Mononuclear cell (primary cell): Measurements from ENCODE around the gene TRPV2. TPM values are rescaled to one million over a fixed set of nuclear protein-coding genes. Genes with fewer than 3 reads are reported as not detected.
"Not testable (repeated sequence)": the region's sequence is repeated elsewhere in the genome, so short reads cannot be mapped to it uniquely, and the experiment has no call there.

ENCODE experiments used
- H3K27me3 ChIP-seq: 2 replicates; pipeline ENCODE4 v1.6.0; 2011; ENCODE audit warnings: low read length, control low read depth; ENCODE audit not compliant: insufficient read depth
- H3K4me1 ChIP-seq: 2 replicates; pipeline ENCODE4 v1.5.1; 2011; ENCODE audit warnings: mild to moderate bottlenecking, low read length, control low read depth; ENCODE audit not compliant: insufficient read depth
- H3K4me3 ChIP-seq: 2 replicates; pipeline ENCODE4 v1.5.1; 2011; ENCODE audit warnings: mild to moderate bottlenecking, low read length, moderate library complexity
- H3K9me3 ChIP-seq: 2 replicates; pipeline ENCODE4 v1.5.1; 2011; ENCODE audit warnings: low read depth, mild to moderate bottlenecking, control low read depth, low read length
- total RNA-seq: library from RNA; depleted of rRNA; stranded (reverse); fragments of >200 nt; gene quantifications from one replicate; pipeline ENCODE4 v1.2.3, GENCODE V29; 2012

TRPV2 gene
- total RNA-seq, 1 donor, result 23.1 TPM

DNA sequence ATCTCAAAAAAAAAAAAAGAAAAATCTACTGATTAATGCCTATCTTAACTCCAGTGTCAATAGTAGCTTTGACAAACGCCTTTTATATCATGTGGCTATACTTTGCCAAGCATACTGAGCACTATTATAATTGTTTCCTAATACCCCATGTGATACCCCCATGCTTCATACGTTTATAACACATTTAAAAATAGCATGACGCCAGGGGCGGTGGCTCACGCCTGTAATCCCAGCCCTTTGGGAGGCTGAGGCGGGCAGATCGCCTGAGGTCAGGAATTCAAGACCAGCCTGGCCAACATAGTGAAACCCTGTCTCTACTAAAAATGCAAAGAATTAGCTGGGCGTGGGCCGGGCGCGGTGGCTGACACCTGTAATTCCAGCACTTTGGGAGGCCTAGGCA, 22.9 kb upstream of the TRPV2 start:
- not testable (repeated sequence) for H3K9me3 ChIP-seq, H3K4me1 ChIP-seq, H3K4me3 ChIP-seq, H3K27me3 ChIP-seq

DNA sequence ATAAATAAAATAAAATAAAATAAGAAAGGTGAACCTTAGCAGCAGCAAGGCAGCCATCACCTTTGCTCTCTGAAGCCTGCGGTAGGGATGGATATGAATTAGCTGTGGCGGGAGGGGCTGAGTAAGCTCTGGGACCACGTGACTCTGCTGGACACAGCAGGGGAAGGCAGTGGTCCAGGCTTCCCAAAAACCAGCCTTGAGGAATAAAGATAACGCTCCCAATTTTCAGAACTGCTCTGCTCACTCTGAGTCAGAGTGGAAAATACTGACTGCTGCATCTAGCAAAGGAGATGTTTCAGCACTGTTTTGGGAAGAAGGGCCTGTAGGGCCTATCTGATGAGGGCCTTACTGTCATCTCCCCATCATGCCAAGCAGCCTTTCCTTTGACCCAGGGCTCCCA, 19.5 kb upstream of the TRPV2 start:
- H3K9me3 ChIP-seq, H3K4me1 ChIP-seq, H3K27me3 ChIP-seq, H3K4me3 ChIP-seq: not testable (repeated sequence)

DNA sequence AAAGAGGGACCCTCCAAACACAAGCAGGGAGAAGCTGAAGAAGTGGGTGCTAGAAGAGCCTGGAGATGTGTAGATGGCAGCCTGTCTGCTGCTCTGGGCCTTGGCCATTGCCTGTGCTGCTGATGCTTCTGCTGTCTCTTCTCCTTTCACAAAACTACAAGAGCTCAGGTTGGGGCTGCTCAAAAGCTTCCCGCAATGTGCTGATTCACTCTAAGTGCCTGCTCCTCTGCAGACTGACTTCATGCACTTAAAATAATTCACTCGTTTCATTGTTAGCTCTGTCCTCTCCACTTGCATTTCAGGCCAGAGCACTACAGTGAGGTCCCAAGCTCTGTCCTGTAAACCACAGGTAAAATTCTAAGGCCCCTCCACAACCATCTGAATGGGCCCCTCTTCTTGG, 18.7 kb upstream of the TRPV2 start:
- H3K4me1 ChIP-seq, H3K27me3 ChIP-seq, H3K9me3 ChIP-seq, H3K4me3 ChIP-seq: not testable (repeated sequence)

DNA sequence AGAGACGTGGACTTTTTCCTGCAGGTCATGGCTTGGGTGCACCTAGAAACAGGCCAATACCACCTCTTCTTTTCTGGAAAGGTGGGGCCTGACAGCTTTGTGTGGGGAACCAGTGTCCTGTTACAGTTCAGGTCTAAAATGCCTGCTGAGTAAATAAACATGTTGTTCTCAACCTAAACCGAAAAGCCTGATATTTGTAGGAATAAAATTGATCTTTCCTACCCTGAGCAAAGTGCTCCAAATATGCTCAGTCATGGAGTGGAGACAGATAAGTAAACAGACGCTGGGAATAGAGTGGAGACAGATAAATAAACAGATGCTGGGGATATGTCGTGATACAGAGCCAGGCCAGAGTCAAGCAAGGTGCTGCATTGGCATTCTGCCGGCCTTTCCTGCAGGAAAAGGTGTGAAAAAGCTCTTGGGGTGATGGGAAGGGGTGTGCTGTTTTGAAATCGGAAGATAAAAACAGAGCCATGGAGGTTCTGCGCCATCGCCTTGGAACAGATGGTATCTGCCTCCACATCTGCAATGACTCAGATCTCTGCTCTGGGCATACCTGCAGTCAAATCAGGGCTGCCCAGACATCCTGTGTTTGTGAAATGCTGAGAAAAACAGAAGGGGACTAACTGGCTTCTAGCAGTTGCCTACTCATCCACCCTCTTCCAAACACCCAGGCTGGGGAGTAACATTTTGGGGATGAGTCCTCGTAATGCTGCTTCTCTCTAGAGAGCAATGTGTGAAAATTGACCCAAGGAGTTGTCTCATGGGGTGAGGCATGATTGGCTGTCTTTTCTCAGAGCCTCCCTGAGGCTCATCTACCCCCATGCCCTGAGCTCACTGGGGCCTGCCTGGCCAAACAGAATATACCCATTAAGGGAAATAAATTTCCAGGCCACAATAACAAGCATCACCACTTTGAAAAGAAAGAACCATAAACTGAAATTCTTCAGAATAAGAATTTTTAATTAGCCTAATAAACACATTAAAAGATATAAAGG, 16.8 kb upstream of the TRPV2 start:
- Histone ChIP-seq H3K9me3 (no peaks in the 10 kb centered on the region), H3K4me1 (peaks cover 4% of the 10 kb centered on the region), H3K4me3 (no peak overlapping the region), H3K27me3 (no peaks in the 10 kb centered on the region)

DNA sequence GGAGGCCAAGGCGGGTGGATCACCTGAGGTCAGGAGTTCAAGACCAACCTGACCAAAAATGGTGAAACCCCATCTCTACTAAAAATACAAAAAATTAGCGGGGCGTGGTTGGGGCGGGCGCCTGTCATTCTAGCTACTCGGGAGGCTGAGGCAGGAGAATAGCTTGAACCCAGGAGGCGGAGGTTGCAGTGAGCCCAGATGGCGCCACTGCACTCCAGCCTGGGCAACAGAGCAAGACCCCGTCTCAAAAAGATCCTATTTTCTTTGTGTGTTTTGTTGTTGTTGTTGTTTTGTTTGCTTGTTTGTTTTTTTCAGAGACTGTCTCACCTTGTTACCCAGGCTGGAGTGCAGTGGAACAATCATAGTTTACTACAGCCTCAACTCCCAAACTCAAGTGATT, 11.5 kb upstream of the TRPV2 start:
- not testable (repeated sequence) for H3K9me3 ChIP-seq, H3K4me3 ChIP-seq, H3K27me3 ChIP-seq
- peaks cover 15% of the 10 kb centered on the region for H3K4me1 ChIP-seq

DNA sequence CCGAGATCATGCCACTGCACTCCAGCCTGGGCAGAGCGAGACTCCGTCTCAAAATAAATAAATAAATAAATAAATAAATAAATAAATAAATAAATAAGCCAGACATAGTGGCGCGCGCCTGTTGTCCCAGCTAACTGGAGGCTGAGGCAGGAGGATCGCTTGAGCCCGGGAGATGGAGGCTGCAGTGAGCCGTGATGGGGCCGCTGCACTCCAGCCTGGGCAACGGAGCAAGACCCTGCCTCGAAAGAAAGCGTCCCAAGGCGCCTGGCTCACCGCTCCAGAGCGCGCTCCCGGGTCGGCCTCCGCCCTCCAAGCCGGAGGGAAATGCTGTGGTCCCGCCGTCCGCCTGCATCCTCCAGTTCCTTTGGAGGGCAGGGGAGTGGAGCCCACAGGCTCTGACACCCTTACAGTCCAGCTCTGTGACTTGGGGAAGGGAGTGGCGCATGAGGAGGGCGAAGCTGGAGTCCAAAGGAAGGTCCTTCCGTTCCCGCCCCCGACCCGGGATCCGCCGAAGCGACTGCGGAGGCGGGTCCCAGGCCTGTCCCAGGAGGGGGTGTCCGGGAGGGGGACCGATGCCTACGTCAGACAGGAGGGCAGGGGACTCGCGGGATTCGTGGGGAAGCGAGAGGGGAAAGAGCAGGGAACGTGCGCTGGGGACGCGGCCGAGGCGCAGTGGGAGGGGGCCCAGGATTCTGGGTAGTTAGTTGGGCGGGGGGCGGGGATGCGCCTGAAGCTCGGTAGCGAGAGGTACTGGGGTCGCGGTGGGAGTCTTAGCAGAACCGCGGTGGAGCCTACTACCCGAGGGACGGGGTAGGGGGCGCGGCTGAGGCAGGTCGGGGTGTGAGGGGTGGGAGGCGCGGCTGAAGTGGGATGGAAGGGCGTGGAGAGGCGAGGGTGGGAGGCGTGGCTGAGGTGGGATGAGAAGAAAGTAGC, 8.4 kb upstream of the TRPV2 start:
- peaks cover 15% of the 10 kb centered on the region for H3K4me1 ChIP-seq

DNA sequence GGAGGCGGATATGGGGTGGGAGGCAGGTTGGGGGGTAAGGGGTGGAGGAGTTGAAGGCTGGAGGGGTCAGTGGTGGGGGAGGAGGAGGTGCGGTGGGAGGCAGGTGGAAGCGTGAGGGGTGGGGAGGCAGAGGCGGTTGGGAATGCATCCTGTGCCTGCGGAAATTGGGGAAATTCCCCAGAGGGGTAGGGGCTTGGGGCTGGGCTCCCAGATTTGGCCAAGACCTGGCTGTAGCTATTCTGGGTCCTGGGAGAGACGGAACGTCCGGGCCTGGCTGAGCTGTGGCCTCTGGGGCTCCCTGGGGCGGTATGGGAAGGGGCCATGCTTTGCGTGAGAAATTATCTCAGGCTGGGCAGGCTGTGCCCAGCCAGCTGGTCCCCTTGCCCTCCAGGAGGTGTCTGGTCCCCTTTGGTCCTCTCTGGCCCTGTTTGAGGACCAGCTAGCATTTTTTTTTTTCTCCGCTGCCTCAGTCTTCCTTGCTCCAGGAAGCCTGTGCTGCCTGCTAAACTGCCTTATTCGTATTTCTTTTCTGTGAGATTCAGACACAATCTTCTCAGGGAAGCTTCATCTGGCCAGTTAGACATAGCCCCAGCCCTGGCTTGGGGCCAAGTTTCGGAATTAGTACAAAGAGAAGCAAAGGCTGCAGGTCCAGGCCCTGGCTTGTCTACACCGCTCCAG, 7.3 kb upstream of the TRPV2 start:
- H3K9me3 ChIP-seq, result no peaks in the 10 kb centered on the region

More for the DNA sequence above, 8.4 kb upstream of the TRPV2 start:
- Histone ChIP-seq H3K27me3 (no peaks in the 10 kb centered on the region), H3K4me3 (peak overlapping the region; percentile 15), H3K9me3 (no peaks in the 10 kb centered on the region)

DNA sequence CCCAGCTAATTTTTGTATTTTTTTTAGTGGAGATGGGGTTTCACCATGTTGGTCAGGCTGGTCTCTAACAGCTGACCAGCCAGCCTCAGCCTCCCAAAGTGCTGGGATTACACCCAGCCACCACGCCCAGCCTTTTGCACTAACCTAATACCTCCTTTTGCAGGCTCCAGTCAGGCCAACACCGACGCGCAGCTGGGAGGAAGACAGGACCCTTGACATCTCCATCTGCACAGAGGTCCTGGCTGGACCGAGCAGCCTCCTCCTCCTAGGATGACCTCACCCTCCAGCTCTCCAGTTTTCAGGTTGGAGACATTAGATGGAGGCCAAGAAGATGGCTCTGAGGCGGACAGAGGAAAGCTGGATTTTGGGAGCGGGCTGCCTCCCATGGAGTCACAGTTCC, 2.0 kb downstream of the TRPV2 start:
- Histone ChIP-seq H3K4me1 (peaks cover 53% of the 10 kb centered on the region), H3K4me3 (no peak overlapping the region)

More for the DNA sequence above, 7.3 kb upstream of the TRPV2 start:
- Histone ChIP-seq H3K27me3 (no peaks in the 10 kb centered on the region), H3K4me1 (peaks cover 15% of the 10 kb centered on the region), H3K4me3 (no peak overlapping the region)

DNA sequence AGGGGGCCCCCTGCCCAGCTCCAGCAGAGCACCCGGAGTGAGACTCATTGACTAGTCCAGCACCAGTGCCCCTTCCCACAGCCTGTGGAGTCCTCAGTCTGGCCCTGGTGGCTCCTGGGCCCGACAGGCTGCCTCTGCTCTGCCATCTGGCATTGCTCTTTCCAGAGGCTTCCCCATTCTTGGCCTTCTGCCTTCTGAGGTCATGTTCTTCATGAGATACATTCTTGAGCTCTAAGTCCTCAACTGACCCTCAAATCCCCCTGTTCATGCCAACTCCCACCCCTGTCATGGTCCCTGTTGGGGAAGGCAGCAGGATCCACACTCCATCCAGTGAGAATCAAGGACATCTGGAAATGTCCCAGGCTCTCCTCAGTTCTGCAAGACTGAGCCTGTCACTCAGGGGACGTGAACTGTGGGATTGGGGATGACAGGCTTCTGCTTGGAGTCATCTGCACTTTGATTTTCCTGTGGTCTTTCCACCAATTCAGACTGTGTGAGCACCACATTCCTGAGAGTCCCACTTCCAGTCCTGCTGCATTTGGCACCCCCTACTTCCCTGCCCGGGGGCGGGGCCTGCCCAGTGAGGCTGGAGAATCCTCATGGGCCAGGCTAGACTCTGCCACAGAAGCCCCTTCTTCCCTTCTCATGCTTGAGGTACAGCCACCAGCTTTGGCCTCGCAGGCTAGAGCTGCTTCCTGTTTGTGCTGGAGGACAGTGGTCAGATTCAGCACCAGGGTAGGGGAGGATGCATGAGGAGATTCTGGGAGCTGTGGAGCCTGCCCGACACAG, 2.7 kb downstream of the TRPV2 start:
- Histone ChIP-seq H3K4me3 (no peak overlapping the region), H3K4me1 (peaks cover 53% of the 10 kb centered on the region), H3K27me3 (no peaks in the 10 kb centered on the region), H3K9me3 (no peaks in the 10 kb centered on the region)

More for the DNA sequence above, 2.0 kb downstream of the TRPV2 start:
- Histone ChIP-seq H3K9me3 (no peaks in the 10 kb centered on the region), H3K27me3 (no peaks in the 10 kb centered on the region)

DNA sequence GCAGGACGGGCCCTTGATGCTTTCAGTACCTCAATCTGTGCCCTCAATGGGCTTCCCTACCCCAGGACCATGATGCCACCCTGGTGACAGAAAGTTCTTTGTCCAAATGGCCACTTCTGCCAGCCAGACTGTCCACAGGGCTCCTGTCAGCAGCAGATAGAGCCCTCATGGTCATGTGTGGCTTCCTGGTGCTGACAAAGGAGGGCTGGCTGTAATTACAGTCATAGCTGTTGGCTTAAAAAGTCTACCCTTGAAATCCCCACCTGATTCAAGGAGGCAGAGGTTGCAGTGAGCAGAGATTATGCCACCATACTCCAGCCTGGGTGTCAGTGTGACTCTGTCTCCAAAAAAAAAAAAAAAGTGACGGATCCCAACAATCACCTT, 3.3 kb downstream of the TRPV2 start:
- Histone ChIP-seq H3K4me1 (peaks cover 53% of the 10 kb centered on the region), H3K4me3 (no peak overlapping the region), H3K27me3 (no peaks in the 10 kb centered on the region)

DNA sequence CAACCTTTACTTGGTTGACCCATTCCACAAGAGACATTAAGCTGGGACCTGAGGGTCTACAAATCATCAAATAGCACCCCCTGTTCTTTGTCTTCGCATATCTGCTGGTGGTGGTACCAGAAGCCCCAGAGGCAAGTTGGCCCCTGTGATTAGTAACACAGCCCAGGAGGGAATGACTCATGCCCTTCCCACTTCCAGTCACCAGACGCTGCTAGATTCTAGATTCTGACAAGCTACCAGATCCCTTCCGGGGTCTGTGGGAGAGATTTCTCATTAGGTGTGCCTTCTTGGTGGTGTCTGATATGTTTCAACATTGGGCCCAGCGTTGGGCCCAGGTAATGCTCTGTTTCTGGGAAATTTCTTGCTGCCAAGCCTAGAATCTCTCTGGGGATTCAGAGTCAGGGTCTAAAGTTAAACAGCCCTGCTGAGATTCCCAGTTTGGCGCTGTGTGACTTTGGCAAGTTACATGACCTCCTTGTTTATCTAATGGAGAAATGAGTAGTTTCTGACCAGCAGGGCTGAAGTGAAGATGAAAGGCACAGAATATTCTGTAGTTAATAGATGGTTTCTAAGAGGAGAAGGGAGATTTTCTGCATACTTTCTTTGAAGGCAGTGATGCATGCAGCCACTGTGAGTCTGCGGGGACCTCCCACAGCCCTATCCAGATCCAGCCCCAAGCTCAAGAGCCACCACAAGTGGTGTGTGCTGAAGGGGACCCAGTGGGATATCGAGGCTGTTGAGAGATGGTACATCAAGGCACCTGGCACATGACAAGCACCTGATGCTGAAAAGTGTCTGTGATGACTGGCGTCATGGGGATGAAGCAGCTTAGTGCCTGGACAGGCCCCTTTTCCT, 3.9 kb downstream of the TRPV2 start:
- peaks cover 53% of the 10 kb centered on the region for H3K4me1 ChIP-seq
- no peaks in the 10 kb centered on the region for H3K27me3 ChIP-seq
- H3K9me3 ChIP-seq, result no peaks in the 10 kb centered on the region
- no peak overlapping the region for H3K4me3 ChIP-seq

More for the DNA sequence above, 3.3 kb downstream of the TRPV2 start:
- no peaks in the 10 kb centered on the region for H3K9me3 ChIP-seq

DNA sequence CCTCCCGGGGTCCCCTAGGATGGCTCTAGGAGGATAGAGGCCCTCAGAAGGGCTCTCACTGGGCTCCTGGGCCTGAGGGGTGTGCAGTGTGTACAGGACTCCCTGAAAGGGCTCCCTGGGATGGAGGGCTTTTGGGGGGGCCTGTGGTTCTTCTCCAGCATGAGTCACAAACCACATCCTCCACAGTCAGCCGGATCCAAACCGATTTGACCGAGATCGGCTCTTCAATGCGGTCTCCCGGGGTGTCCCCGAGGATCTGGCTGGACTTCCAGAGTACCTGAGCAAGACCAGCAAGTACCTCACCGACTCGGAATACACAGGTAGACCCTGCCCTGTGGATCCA, 4.5 kb downstream of the TRPV2 start:
- Histone ChIP-seq H3K4me1 (peaks cover 48% of the 10 kb centered on the region), H3K27me3 (no peaks in the 10 kb centered on the region), H3K4me3 (no peak overlapping the region), H3K9me3 (no peaks in the 10 kb centered on the region)

DNA sequence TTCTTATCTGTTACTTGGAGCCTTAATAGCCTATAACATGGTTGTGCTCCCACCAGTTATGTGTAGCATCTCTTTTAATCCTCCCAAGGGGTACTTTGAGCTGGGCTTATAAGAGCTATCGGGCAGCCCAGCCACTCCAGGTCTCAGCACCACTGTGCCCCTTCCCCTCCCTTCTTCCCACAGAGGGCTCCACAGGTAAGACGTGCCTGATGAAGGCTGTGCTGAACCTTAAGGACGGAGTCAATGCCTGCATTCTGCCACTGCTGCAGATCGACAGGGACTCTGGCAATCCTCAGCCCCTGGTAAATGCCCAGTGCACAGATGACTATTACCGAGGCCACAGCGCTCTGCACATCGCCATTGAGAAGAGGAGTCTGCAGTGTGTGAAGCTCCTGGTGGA, 7.0 kb downstream of the TRPV2 start:
- Histone ChIP-seq H3K27me3 (no peaks in the 10 kb centered on the region), H3K4me3 (no peak overlapping the region), H3K9me3 (no peaks in the 10 kb centered on the region), H3K4me1 (peaks cover 33% of the 10 kb centered on the region)
